ENCODE measurements around the gene PARP15. TPM values are rescaled to one million over a fixed set of nuclear protein-coding genes. Genes with fewer than 3 reads are reported as not detected.

Gene PARP15
- total RNA-seq, 1 experiment from 2014 or later = 0.12 TPM

GRCh38 chr3:122589297-122589696, 11.8 kb downstream of the PARP15 start:
- ChIA-PET POLR2A (no interaction called here), RAD21 (ENCODE audit: low non-redundant PET in 1 of 2, low total read pairs in 2 of 2, uncharacterized antibody in 2 of 2, unreplicated experiment in 2 of 2) (no interaction called here), CTCF (no interaction called here)
- H2AFZ ChIP-seq (ENCODE audit: low read depth, low read length, poor library complexity, severe bottlenecking) = peak overlapping the region; percentile 48
- H3K4me1 ChIP-seq (ENCODE audit: control insufficient read depth in 1 of 2, insufficient read depth in 2 of 2, low read length in 2 of 2) = peaks cover 0 to 3% of the 10 kb centered on the region in 2 experiments; a peak in 1 of 4 replicates
- no peak overlapping the region for H3K9ac ChIP-seq (ENCODE audit: low read length)
- no peaks in the 10 kb centered on the region for H3K79me2 ChIP-seq (ENCODE audit: insufficient read depth, low read length)
- H3K27me3 ChIP-seq (ENCODE audit: insufficient read depth, low read length) = no peaks in the 10 kb centered on the region
- H3K9me2 ChIP-seq (ENCODE audit: insufficient read depth) = no peaks in the 10 kb centered on the region
- H4K20me1 ChIP-seq (ENCODE audit: insufficient read depth) = no peaks in the 10 kb centered on the region
- BruUV-seq (replicated peaks) = no TSS peak
- H3K4me3 ChIP-seq (replicated peaks in 1 of 2; ENCODE audit: low read depth in 1 of 2, low read length in 2 of 2) = no peak overlapping the region
- intact Hi-C loops (cut with micrococcal nuclease) = no loop called here
- H3K4me2 ChIP-seq (ENCODE audit: low read length) = no peak overlapping the region
- no peak overlapping the region for H3K27ac ChIP-seq (ENCODE audit: low read depth, low read length)
- H3K9me3 ChIP-seq (ENCODE audit: control insufficient read depth in 1 of 2, insufficient read depth in 1 of 2, low read depth in 1 of 2, low read length in 2 of 2) = no peaks in the 10 kb centered on the region
- TF ChIP-seq ZFX (IDR thresholded peaks at IDR 0.05) (no peak), SIN3A (IDR thresholded peaks at IDR 0.05; ENCODE audit: low read depth) (no peak), JUND (IDR thresholded peaks at IDR 0.05) (no peak), MAX (IDR thresholded peaks at IDR 0.05) (no peak), CTCF (IDR thresholded peaks at IDR 0.05 in 2 of 3, conservative IDR thresholded peaks at IDR 0.05 in 1 of 3; ENCODE audit: borderline replicate concordance in 1 of 3, insufficient read depth in 1 of 3, low read depth in 2 of 3, low read length in 2 of 3) (no peak), CEBPB (IDR thresholded peaks at IDR 0.05; ENCODE audit: low read depth) (no peak), YY1 (IDR thresholded peaks at IDR 0.05; ENCODE audit: extremely low read depth, insufficient replicate concordance, low read depth, low read length) (no peak), POLR2AphosphoS5 (IDR thresholded peaks at IDR 0.05; ENCODE audit: low read depth, low read length) (no peak), CBX3 (IDR thresholded peaks at IDR 0.05; ENCODE audit: low read depth) (no peak), ZBTB33 (IDR thresholded peaks at IDR 0.05; ENCODE audit: extremely low read depth, insufficient replicate concordance, low read length) (no peak), SP1 (IDR thresholded peaks at IDR 0.05; ENCODE audit: low read depth) (no peak), TCF7L2 (IDR thresholded peaks at IDR 0.05; ENCODE audit: borderline replicate concordance, extremely low read depth, insufficient read depth, insufficient read length) (no peak), FOSL1 (IDR thresholded peaks at IDR 0.05; ENCODE audit: low read depth) (no peak), POLR2A (IDR thresholded peaks at IDR 0.05; ENCODE audit: borderline replicate concordance, extremely low read depth, insufficient read depth, insufficient read length) (no peak), EGR1 (IDR thresholded peaks at IDR 0.05; ENCODE audit: low read depth) (no peak), EZH2phosphoT487 (IDR thresholded peaks at IDR 0.05; ENCODE audit: borderline replicate concordance) (no peak), SRF (IDR thresholded peaks at IDR 0.05; ENCODE audit: low read depth) (no peak)
- ATAC-seq (no peak), DNase-seq (ENCODE audit: low read depth, low spot score) (no peak)
- no peaks in the 10 kb centered on the region for H3K36me3 ChIP-seq (ENCODE audit: control insufficient read depth in 1 of 2, insufficient read depth in 2 of 2, low read length in 2 of 2)
